Hepatic stellate cell (primary cell): ENCODE data around the gene BRI3.

Experiments
- DNase-seq: peaks from one replicate; pipeline ENCODE4 v3.0.0; 2011; ENCODE audit warnings: low spot score

BRI3 gene, protein sequence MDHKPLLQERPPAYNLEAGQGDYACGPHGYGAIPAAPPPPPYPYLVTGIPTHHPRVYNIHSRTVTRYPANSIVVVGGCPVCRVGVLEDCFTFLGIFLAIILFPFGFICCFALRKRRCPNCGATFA

GRCh38 chr7:98280791-98281756, at the start of gene BRI3:
Gene BRI3 (plus strand): TSS chr7:98281686. CDS start chr7:98281796, 110 bp downstream.
- DNase-seq: peak; percentile 94

- no peak for DNase-seq
Observed at GRCh38 chr7:98232263-98232585, 49.3 kb upstream of the BRI3 start.

GRCh38 chr7:98232799-98233198, 48.7 kb upstream of the BRI3 start:
- DNase-seq: no peak

DNA sequence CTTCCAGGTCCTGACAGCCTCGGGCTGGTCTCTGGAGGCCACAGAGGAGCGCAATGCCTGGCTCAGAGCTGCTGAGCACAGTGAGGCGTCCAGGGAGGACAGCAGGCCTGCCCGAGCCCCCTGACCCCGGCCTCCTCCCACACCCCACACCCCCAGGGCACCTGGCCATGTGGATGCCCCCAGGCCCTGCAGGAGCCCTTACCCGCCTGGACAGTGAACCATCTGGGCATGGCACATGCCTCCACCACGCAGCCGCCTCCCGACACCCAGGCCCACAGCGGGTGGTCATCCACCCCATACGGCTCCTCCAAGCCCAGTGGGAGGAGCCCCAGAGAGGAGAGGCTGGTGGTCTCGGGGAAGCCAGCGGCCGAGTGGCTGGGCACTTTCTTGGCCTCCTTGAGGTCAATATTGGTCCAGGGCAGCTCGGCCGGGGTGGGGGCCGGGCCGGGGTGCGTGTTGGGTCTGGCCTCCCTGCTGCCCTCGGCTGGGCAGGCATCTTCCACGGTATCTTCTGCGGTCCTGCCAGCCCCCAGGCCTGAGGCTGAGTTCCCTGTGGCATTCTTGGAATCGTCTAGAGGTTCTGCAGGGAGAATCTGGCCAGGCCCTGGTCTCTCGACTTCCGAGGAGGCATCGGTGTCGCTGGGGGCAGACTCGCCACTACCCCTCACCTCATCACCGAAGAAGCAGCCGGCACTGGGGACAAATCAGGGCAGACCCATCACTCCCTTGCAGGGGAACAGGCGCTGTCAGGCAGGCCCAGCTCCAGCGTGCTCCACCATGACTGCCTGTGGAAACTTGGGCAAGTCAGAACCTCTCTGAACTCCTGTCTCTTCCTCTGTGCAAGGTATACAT, 48.0 kb upstream of the BRI3 start:
- DNase-seq: no peak

DNA sequence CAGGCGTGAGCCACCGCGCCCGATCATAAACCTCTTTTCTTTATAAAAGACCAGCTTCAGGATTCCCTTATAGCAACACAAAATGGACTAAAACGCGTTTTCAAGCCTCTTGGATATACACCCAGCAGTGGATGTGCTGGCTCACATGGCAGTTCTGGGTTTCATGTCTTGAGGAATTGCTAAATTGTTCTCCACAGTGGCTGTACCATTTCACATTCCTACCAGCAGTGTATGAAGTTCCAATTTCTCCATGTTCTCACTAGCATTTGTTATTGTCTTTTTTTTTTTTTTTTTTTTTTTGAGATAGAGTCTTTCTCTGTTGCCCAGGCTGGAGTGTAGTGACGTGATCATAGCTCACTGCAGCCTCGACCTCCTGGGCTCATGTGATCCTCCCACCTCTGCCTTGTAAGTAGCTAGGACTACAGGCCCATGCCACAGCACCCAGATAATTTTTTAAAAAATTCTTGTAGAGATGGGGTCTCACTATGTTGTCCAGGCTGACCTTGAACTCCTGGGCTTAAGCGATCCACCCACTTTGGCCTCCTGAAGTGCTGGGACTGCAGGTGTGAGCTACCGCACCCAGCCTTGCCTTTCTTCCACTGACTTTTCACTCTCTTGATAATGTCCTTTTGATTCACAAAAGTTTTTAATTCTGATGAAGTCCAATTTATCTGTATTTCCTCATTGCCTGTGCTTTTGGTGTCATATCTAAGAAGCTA, 46.9 kb upstream of the BRI3 start:
- DNase-seq: no peak

GRCh38 chr7:98235901-98236300, 45.6 kb upstream of the BRI3 start:
- no peak for DNase-seq

DNA sequence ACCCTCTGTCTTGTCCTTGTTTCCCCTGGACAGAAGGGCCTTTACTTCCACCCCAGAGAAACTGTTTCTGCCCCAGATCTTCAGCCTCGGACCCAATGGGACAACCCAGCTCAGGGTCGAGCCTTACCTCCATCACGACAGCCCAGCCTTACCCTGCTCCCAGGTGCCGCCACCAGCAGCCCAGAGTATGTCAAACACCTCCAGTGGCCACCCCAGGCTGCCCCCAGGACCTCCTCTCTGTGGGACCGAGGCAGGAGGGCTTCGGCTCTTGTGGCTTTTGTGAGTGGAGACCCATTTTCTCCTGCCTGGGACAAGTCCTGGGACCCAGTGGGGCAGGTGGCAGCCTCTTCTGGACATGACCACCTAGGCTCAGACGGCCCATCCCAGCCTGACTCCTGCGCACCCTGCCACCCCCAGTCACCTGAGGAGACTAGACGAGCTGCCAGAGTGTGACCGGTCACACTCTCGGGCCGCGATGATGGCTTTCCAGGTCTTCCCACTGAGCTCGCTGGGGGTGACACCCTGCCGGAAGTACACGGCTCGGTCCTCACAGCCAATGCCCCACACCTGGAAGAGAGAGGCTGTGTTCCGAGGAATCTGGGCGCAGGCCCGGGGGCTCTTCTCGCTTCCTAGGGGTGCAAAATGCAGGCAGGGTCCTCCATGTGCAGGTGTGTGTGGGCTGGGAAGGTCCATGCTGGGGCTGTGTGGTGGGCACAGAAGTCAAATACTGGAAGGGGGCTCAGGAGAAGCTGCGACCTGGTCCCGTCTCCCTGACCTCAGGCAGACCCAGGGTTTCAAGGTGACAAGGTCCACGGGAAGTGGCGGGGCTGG, 44.9 kb upstream of the BRI3 start:
- DNase-seq: no peak

DNA sequence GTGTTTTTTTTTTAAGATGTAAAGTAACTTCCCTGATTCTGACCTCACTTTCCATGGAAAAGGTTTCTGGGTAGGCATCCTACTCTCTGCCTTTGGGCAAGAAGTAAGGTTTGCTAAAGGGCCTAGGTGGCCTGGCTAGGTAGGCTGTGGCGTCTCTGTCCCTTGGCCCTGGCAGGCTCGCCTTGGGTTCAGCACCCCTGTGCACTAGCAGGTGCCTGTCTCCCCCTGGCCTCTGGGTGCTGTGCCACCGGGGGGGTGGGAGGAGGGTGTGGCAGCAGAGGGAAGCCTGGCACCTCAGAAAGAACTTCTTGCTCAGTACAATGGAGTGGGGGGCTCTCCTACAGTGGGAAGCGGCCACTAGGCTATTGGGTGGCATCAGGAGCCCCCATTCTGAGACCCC, 43.4 kb upstream of the BRI3 start:
- no peak for DNase-seq

DNA sequence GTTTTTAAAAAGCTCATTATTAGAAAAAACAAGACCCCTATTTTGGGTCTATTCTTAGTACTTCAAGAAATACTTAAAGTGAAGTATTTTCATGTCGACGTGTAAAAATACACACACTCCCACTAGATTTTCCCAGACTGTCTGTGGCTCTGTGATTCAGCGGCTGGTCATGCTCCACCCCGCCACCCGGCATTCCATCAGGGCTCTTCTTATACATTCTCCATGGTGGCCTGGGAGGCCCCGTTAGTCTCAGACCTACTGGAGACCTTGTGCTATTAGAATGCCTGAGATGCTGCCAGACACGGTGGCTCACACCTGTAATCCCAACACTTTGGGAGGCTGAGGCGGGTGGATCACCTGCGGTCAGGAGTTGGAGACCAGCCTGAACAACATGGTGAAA, 42.5 kb upstream of the BRI3 start:
- DNase-seq: peak; percentile 50

DNA sequence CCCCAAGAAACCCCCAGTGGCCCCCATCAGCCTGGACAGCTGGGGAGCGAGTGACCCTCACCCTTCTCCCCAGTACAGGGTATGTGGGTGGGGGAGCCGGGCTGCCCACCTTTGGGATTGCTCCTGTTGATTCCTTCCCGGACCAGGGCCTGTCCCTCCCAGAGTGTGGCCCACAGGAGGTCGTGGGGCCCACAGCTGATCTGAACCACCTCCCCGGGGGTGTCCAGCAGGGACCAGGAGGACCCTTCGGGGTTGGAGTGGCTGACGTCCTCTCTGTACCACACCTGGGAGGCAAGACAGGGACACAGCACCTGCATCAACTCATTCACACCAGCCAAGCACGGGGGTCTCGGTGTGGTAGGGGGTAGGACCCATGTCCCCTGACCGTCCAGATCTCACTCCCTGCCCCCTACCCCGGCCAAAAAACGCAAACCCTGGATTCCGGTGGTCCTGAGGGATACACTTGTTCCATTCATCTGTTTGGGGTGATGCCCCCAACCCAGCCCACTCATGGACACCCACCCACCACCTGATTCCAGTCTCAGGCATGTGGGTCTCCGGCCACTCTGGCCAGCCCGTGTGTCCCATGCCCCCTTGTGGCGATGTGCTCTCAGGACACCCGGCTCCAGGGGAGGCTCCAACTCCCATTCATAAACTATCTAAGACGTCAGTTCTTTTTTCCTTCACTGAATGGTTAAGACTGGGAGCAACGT, 40.4 kb upstream of the BRI3 start:
- DNase-seq: peak; percentile 83

DNA sequence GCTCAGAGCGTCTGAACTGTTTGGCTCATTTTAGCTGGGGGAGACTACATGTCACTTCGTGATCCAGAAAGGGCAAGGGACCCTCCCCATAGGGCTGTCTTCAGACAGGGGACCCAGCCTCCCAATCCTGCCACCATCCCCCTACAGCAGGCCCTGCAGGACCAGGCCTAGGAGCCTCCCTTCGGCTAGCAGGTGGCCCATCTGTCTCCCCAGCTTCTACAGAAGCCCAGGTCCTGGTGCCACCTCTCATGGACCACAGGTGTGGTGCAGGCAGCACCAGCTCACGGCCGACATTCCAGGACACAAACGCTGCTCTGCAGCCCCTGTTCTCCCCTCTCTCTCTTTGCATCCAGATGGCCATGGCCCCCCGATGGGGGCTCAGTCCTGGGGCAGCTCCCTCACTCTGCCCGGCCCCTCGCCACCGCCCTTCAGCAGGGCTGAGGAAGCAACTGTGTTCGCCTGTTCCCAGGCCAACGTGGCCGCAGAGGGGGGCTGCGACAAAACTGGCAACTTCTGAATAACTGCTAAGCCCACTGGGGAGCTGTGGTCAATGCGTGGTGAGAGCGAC, 39.7 kb upstream of the BRI3 start:
- DNase-seq: no peak

GRCh38 chr7:98242342-98242741, 39.1 kb upstream of the BRI3 start:
- DNase-seq: no peak

DNA sequence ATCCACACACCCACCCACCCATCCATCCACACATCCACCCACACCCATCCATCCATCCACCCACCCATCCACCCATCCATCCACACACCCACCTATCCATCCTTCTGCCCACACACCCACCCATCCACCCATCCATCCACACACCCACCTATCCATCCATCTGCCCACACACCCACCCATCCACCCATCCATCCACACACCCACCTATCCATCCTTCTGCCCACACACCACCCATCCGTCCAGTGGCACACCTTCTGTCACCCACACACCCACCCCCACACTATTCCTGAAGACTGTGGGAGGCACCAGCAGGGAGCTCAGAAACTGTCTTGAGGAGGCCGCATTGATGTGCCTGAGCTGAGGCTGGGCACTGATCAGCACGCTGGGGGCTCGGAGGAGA, 38.6 kb upstream of the BRI3 start:
- no peak for DNase-seq

DNA sequence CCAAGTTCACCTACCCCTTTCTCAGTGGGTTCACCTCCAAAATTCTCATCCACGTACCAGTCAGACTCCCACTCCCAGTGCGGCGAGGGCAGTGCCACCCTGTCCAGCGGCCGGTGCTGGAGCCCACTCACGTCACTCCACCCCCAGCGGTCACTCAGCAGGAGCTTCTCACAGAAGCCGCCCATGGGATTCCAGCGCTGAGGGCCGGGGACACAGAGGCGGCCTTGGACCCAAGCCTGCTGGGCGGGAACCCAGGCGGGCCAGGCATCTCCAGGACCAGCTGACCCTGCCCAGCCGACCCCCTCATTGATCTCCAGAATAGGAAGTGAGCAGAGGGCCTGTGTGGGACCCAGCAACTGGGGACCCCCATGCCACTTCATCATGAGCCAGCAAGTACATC, 36.6 kb upstream of the BRI3 start:
- DNase-seq: no peak

- DNase-seq: no peak
Observed at GRCh38 chr7:98248156-98248555, 33.3 kb upstream of the BRI3 start.

GRCh38 chr7:98249106-98249505, 32.4 kb upstream of the BRI3 start:
- no peak for DNase-seq

GRCh38 chr7:98250789-98251188, 30.7 kb upstream of the BRI3 start:
- DNase-seq: no peak

DNA sequence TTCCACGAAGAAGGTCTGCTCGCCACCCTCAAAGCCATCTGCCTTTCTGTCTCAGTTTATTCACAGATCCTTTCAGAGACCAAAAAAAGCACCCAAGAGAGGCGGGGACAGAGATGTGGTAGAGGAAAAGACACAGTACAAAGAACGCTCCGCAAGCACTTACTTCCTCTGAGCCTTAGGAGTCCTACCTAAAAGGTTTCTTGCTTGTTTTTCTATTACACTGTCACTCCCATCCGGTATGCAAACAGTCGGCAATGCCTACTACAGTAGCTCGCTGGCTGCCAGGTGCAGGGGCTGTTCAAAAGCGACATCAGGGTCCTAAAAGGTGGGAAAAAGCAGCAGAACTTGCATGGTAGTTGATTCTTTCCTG, 30.3 kb upstream of the BRI3 start:
- DNase-seq: no peak

DNA sequence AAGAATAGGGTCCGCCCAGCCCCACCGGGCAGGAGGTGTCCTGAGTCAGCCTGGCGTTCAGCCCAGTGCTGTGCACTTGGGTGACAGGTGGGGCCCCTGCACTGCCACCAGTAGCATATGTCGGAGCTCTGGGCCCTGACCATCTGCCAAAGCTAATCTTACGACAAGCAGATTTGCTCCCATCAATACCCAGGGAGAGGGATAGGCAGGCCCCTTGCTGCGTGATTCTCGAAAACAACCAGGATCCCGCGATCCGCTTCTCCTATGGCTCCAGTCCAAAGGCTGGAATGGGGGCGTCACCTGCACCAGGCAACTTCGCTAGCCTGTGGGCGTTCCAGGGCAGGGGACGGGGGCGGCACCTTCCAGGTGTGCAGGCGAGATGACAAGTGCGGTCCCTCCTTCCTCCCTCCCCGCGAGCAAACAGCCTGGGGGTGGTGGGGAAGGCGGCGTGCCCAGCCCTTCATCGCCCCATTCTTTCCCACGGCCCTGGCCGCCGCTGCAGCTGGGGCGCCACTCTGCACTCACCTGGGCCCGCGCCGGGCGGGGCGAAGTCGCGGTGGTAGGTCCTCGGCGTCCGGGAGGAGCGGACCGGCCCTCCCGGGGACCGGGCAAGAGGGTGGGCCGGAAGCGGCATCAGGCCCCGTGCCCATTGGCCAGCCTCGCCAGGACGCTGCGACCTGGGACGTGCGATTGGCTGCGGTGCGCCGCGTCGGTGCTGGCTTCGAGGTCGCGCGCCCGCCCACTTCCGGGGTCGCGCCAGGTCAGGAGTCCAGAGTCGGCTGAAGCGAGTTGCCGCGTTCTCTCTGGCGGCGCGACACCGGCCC, 29.7 kb upstream of the BRI3 start, which contains the start of gene TECPR1:
TECPR1 (minus strand) TSS at position 632 of the 824 bp plus-strand sequence. CDS start 6,086 bp downstream, outside the sequence.
- peak; percentile 100 for DNase-seq
